Measurements from ENCODE around the gene SLC9A3.

DNA sequence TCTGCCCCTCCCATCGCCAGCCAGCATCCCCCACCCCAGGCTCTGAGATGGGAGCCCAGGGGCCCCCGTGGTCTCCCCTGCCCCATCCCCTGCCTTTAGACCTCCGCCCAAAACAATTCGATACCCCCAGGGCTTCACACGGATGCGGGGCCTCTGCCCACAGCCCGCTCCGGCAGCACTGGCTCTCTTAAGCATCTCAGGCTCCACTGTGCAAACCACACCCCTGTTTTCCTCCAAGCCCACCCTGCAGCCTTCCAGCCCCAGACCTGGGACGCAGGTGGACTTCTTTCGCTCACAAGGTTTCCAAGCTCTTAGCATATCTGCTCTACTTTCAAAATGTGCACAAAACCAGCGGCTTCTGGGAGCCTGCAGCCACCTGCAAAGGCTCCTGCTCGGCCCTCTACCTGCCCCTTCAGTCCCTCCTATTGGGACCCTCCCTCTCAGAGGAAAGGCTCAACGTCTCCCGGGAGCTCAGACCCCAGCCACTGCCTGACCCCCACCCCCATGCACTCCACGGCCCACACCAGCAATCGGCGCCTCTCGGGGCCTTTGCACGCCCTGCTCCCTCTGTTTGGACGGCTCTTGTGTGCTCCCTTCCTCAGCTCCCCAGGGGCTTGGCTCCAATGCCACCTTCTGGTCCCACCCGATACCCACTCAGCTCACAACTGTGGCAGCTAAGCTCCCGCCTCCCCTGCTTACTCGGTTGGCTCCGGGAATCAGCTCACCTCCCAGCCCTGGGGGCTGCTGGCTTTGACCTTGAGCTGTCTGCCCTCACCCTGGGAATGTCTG lies 918 bp upstream of the SLC9A3 start:
- TF ChIP-seq ZNF565 (CRISPR knock-in tag; conservative IDR thresholded peaks at IDR 0.05; ENCODE audit: low read depth): no peak
- no peak for TF ChIP-seq RARB (CRISPR knock-in tag; IDR thresholded peaks at IDR 0.05)
- no peak for TF ChIP-seq ZFP30 (CRISPR knock-in tag; IDR thresholded peaks at IDR 0.05)
- no peak for TF ChIP-seq GLIS3 (CRISPR knock-in tag; IDR thresholded peaks at IDR 0.05)
- TF ChIP-seq, protein P1, sequence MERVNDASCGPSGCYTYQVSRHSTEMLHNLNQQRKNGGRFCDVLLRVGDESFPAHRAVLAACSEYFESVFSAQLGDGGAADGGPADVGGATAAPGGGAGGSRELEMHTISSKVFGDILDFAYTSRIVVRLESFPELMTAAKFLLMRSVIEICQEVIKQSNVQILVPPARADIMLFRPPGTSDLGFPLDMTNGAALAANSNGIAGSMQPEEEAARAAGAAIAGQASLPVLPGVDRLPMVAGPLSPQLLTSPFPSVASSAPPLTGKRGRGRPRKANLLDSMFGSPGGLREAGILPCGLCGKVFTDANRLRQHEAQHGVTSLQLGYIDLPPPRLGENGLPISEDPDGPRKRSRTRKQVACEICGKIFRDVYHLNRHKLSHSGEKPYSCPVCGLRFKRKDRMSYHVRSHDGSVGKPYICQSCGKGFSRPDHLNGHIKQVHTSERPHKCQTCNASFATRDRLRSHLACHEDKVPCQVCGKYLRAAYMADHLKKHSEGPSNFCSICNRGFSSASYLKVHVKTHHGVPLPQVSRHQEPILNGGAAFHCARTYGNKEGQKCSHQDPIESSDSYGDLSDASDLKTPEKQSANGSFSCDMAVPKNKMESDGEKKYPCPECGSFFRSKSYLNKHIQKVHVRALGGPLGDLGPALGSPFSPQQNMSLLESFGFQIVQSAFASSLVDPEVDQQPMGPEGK (CRISPR knock-in tag; IDR thresholded peaks at IDR 0.05; ENCODE audit: borderline replicate concordance): no peak

Data from SK-N-SH treated with all-trans-retinoic acid at 6 μM for 48 hours (cell line).